Endodermal cell (in vitro differentiated cells): ENCODE measurements around the gene GLUL. TPM values are rescaled to one million over a fixed set of nuclear protein-coding genes. Genes with fewer than 3 reads are reported as not detected.

Experiments
- DNase-seq: peaks from one replicate; pipeline ENCODE4 v3.0.0-alpha.2; 2017
- H3K27ac ChIP-seq: 2 replicates; pipeline ENCODE4 v1.5.1; 2013; ENCODE audit warnings: mild to moderate bottlenecking, low read depth, low read length, moderate library complexity
- H3K27me3 ChIP-seq: 2 replicates; pipeline ENCODE4 v1.6.1; 2013; ENCODE audit warnings: mild to moderate bottlenecking, low read length, moderate library complexity; ENCODE audit not compliant: insufficient read depth, control insufficient read depth, poor library complexity, severe bottlenecking
- H3K36me3 ChIP-seq: 2 replicates; pipeline ENCODE4 v1.7.0; 2013; ENCODE audit warnings: mild to moderate bottlenecking, low read length, moderate library complexity; ENCODE audit not compliant: control insufficient read depth, insufficient read depth
- H3K4me1 ChIP-seq: one replicate; pipeline ENCODE4 v1.7.0; 2013; ENCODE audit warnings: low read length; ENCODE audit not compliant: control insufficient read depth, insufficient read depth
- H3K4me3 ChIP-seq: 2 replicates; pipeline ENCODE4 v1.5.1; 2013; ENCODE audit warnings: mild to moderate bottlenecking, low read length, moderate library complexity
- H3K9ac ChIP-seq: 2 replicates; pipeline ENCODE4 v1.6.1; 2013; ENCODE audit warnings: mild to moderate bottlenecking, low read length, moderate library complexity; ENCODE audit not compliant: poor library complexity, severe bottlenecking; ENCODE audit errors: extremely low read depth
- H3K9me3 ChIP-seq: 2 replicates; pipeline ENCODE4 v1.6.1; 2013; ENCODE audit warnings: mild to moderate bottlenecking, low read length, moderate library complexity; ENCODE audit not compliant: control insufficient read depth
- H3K27ac Mint-ChIP-seq: 2 replicates; pipeline ENCODE4 v1.8.0; 2020; ENCODE audit warnings: mixed read lengths
- H3K27me3 Mint-ChIP-seq: 2 replicates; pipeline ENCODE4 v1.8.0; 2021; ENCODE audit warnings: mild to moderate bottlenecking, mixed read lengths; ENCODE audit not compliant: insufficient read depth
- H3K36me3 Mint-ChIP-seq: 2 replicates; pipeline ENCODE4 v1.8.0; 2020; ENCODE audit warnings: low read depth, mixed read lengths
- H3K4me1 Mint-ChIP-seq: 2 replicates; pipeline ENCODE4 v1.8.0; 2020; ENCODE audit warnings: mixed read lengths
- H3K4me3 Mint-ChIP-seq: 2 replicates; pipeline ENCODE4 v1.8.0; 2020; ENCODE audit warnings: mild to moderate bottlenecking, moderate library complexity, mixed read lengths
- H3K9me3 Mint-ChIP-seq: 2 replicates; pipeline ENCODE4 v1.8.0; 2020; ENCODE audit warnings: mild to moderate bottlenecking, mixed read lengths
- CTCF ChIP-seq: fragments of 200-600 bp; sonication (generic); conservative IDR thresholded peaks from 2 replicates; pipeline ENCODE4 v1.5.0; 2021; ENCODE audit warnings: antibody characterized with exemption, mild to moderate bottlenecking
- WGBS, 2 experiments: methylation state at CpG; one replicate each; pipeline versions ENCODE4 v1.1.5 to v1.1.7; 2013; ENCODE audit warnings: missing lambda C conversion rate in 2 of 2, mixed read lengths in 1 of 2; ENCODE audit not compliant: insufficient coverage in 1 of 2, insufficient read length in 1 of 2; 5-methylcytosine and 5-hydroxymethylcytosine counted together
- total RNA-seq, 2 donors: library from RNA; stranded (reverse); fragmentation: NEBNext Ultra II Directional in 1 of 2; extraction: Animal tissue kit (Norgen Biotek cat#: 25700) in 1 of 2; gene quantifications; 2 replicates in 1 of 2; 3 replicates in 1 of 2; pipeline ENCODE4 v1.2.1, GENCODE V29; 2021

Gene GLUL
- total RNA-seq, 2 donors from 2014 or later = 529 to 553 TPM

GRCh38 chr1:182397653-182398393 is 6.2 kb upstream of the GLUL start:
- H3K27ac Mint-ChIP-seq = no peak overlapping the region
- no peak overlapping the region for H3K27ac ChIP-seq
- H3K27me3 ChIP-seq = no peaks in the 10 kb centered on the region

GRCh38 chr1:182395906-182396305 is 4.3 kb upstream of the GLUL start:
- no peaks in the 10 kb centered on the region for H3K9me3 Mint-ChIP-seq
- Histone ChIP-seq H3K4me1 (peaks cover 6% of the 10 kb centered on the region), H3K36me3 (no peaks in the 10 kb centered on the region), H3K27me3 (no peaks in the 10 kb centered on the region), H3K4me3 (no peak overlapping the region), H3K9me3 (no peaks in the 10 kb centered on the region), H3K27ac (no peak overlapping the region), H3K9ac (no peak overlapping the region)
- no peak for TF ChIP-seq CTCF
- peak; percentile 13 for DNase-seq
- peaks cover 32% of the 10 kb centered on the region for H3K4me1 Mint-ChIP-seq
- WGBS, 2 experiments = 83 to 88% methylated on average over 3 of the region's 3 CpGs
- H3K36me3 Mint-ChIP-seq = peaks cover 2% of the 10 kb centered on the region
- H3K4me3 Mint-ChIP-seq = no peak overlapping the region
- H3K27ac Mint-ChIP-seq = no peak overlapping the region
- no peaks in the 10 kb centered on the region for H3K27me3 Mint-ChIP-seq

More at GRCh38 chr1:182397653-182398393, 6.2 kb upstream of the GLUL start:
- Mint-ChIP-seq H3K4me3 (no peak overlapping the region), H3K4me1 (peaks cover 27% of the 10 kb centered on the region), H3K9me3 (no peaks in the 10 kb centered on the region), H3K36me3 (no peaks in the 10 kb centered on the region), H3K27me3 (no peaks in the 10 kb centered on the region)
- Histone ChIP-seq H3K9ac (no peak overlapping the region), H3K4me3 (no peak overlapping the region), H3K36me3 (no peaks in the 10 kb centered on the region), H3K4me1 (peaks cover 6% of the 10 kb centered on the region), H3K9me3 (no peaks in the 10 kb centered on the region)
- no peak for TF ChIP-seq CTCF
- no peak for DNase-seq
- 83 to 97% methylated on average over 1 to 8 of the region's 8 CpGs for WGBS, 2 experiments

GRCh38 chr1:182394055-182394775 is 2.6 kb upstream of the GLUL start:
- no peak overlapping the region for H3K9ac ChIP-seq

More at GRCh38 chr1:182394055-182394775, 2.6 kb upstream of the GLUL start:
- Mint-ChIP-seq H3K36me3 (peaks cover 16% of the 10 kb centered on the region), H3K4me3 (no peak overlapping the region), H3K4me1 (peaks cover 32% of the 10 kb centered on the region), H3K27me3 (no peaks in the 10 kb centered on the region), H3K27ac (no peak overlapping the region), H3K9me3 (no peaks in the 10 kb centered on the region)
- H3K4me1 ChIP-seq = peaks cover 6% of the 10 kb centered on the region
- no peaks in the 10 kb centered on the region for H3K27me3 ChIP-seq
- DNase-seq = peak; percentile 25
- H3K27ac ChIP-seq = no peak overlapping the region
- peaks cover 10% of the 10 kb centered on the region for H3K36me3 ChIP-seq
- no peaks in the 10 kb centered on the region for H3K9me3 ChIP-seq
- no peak for TF ChIP-seq CTCF
- no peak overlapping the region for H3K4me3 ChIP-seq
- 90 to 94% methylated on average over 4 to 5 of the region's 5 CpGs for WGBS, 2 experiments
